PC-9 (cell line): ENCODE data around the gene ARL8A. TPM values are rescaled to one million over a fixed set of nuclear protein-coding genes. Genes with fewer than 3 reads are reported as not detected.

ENCODE experiments used
- BruUV-seq: library from RNA; stranded (reverse); fragments of 400-500 nt; replicated peaks from 2 replicates; lab custom pipeline; 2021; lab: Mats Ljungman, UMichigan
- CTCF ChIA-PET: fragments of 300-600 bp; sonication (Branson Sonifier 250); formaldehyde crosslinking; loops from one replicate; lab custom pipeline; 2022; ENCODE audit warnings: antibody characterized with exemption; lab: Charles Lee
- POLR2A ChIA-PET: fragments of 300-600 bp; sonication (Branson Sonifier 250); formaldehyde crosslinking; loops from one replicate; lab custom pipeline; 2022; ENCODE audit warnings: antibody characterized with exemption; ENCODE audit not compliant: unreplicated experiment; lab: Charles Lee
- DNase-seq, 2 experiments: peaks; one replicate each; pipeline versions ENCODE4 v3.0.0 to v3.0.0-alpha.2; 2015 to 2022; ENCODE audit warnings: mixed read lengths in 1 of 2
- H2AFZ ChIP-seq: fragments of 200-600 bp; sonication (generic); 2 replicates; pipeline ENCODE4 v1.8.1; 2017; ENCODE audit warnings: antibody characterized with exemption
- H3F3A ChIP-seq: fragments of 200-600 bp; sonication (generic); 2 replicates; pipeline ENCODE4 v1.8.1; 2017; ENCODE audit warnings: antibody characterized with exemption, mild to moderate bottlenecking, low read depth; ENCODE audit not compliant: insufficient read depth
- H3K27ac ChIP-seq: fragments of 200-600 bp; sonication (generic); 2 replicates; pipeline ENCODE4 v1.6.1; 2016; ENCODE audit warnings: mixed run types
- H3K27me3 ChIP-seq: fragments of 200-600 bp; sonication (generic); 2 replicates; pipeline ENCODE4 v1.6.1; 2016; ENCODE audit warnings: low read depth, mixed run types; ENCODE audit not compliant: insufficient read depth
- H3K36me3 ChIP-seq: fragments of 200-600 bp; sonication (generic); 2 replicates; pipeline ENCODE4 v1.6.1; 2016; ENCODE audit warnings: low read depth, mixed run types
- H3K4me1 ChIP-seq: fragments of 200-600 bp; sonication (generic); replicated peaks from 2 replicates; pipeline ENCODE4 v1.6.1; 2016; ENCODE audit warnings: mixed run types; ENCODE audit not compliant: insufficient read depth
- H3K4me2 ChIP-seq: fragments of 200-600 bp; sonication (generic); 2 replicates; pipeline ENCODE4 v1.6.1; 2017; ENCODE audit warnings: mixed run types
- H3K4me3 ChIP-seq: fragments of 200-600 bp; sonication (generic); 2 replicates; pipeline ENCODE4 v1.6.1; 2016; ENCODE audit warnings: mixed run types
- H3K79me2 ChIP-seq: fragments of 200-600 bp; sonication (generic); 2 replicates; pipeline ENCODE4 v1.6.1; 2017; ENCODE audit warnings: low read depth, mixed run types
- H3K9me2 ChIP-seq: fragments of 200-600 bp; sonication (generic); 2 replicates; pipeline ENCODE4 v1.8.1; 2017; ENCODE audit warnings: mild to moderate bottlenecking; ENCODE audit not compliant: insufficient read depth
- H3K9me3 ChIP-seq: fragments of 200-600 bp; sonication (generic); 2 replicates; pipeline ENCODE4 v1.8.1; 2016; ENCODE audit warnings: low read depth; ENCODE audit not compliant: insufficient read depth
- H4K20me1 ChIP-seq: fragments of 200-600 bp; sonication (generic); 2 replicates; pipeline ENCODE4 v1.8.1; 2017; ENCODE audit not compliant: insufficient read depth
- EZH2 ChIP-seq: fragments of 200-600 bp; sonication (generic); IDR thresholded peaks from 2 replicates; pipeline ENCODE4 v1.8.0; 2017; ENCODE audit warnings: antibody characterized with exemption, low read depth
- intact Hi-C: fragments of 100-400 bp; cut with micrococcal nuclease; formaldehyde crosslinking; loops from one replicate; pipeline ENCODE4 v1.10.0; 2022; ENCODE audit not compliant: unreplicated experiment
- total RNA-seq: library from RNA; stranded (reverse); gene quantifications from 2 replicates; pipeline ENCODE4 v1.2.3, GENCODE V29; 2021
- TF ChIP-seq, protein P1 (sequence below): fragments of 200-600 bp; sonication (generic); conservative IDR thresholded peaks from 2 replicates; pipeline ENCODE4 v1.6.1; 2017; ENCODE audit warnings: mixed run types, antibody characterized with exemption, mild to moderate bottlenecking, moderate library complexity

ARL8A gene
- total RNA-seq, 1 experiment from 2014 or later: 42.6 TPM

DNA sequence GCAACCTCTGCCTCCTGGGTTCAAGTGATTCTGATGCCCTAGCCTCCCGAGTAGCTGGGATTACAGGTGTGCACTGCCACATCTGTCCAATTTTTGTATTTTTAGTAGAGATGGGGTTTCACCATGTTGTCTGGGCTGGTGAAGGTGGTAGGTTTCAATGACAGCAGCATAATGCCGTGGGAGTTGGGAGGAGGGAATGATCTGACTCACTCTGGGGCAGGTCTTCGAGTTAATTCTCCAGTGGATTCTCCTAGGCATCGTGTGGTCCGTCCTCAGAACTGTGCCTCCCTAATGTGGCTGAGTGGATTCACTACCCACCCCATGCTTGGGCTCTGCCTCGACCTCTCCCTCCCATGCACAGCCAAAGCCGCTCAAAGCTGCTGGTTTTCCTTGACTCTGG lies 23.5 kb downstream of the ARL8A start:
- H3K4me3 ChIP-seq: no peak overlapping the region
- H3K27ac ChIP-seq: no peak overlapping the region
- H4K20me1 ChIP-seq: no peaks in the 10 kb centered on the region
- H3K4me1 ChIP-seq: peaks cover 22% of the 10 kb centered on the region
- peaks cover 15% of the 10 kb centered on the region for H3F3A ChIP-seq
- no peak overlapping the region for H3K4me2 ChIP-seq
- no peaks in the 10 kb centered on the region for H3K27me3 ChIP-seq
- intact Hi-C loops: no loop called here
- CTCF ChIA-PET: no interaction called here
- no TSS peak for BruUV-seq
- no peaks in the 10 kb centered on the region for H3K36me3 ChIP-seq
- no peak overlapping the region for H2AFZ ChIP-seq
- POLR2A ChIA-PET: no interaction called here
- H3K9me2 ChIP-seq: no peaks in the 10 kb centered on the region
- no peaks in the 10 kb centered on the region for H3K9me3 ChIP-seq
- no peak for TF ChIP-seq EZH2
- TF ChIP-seq, protein P1, sequence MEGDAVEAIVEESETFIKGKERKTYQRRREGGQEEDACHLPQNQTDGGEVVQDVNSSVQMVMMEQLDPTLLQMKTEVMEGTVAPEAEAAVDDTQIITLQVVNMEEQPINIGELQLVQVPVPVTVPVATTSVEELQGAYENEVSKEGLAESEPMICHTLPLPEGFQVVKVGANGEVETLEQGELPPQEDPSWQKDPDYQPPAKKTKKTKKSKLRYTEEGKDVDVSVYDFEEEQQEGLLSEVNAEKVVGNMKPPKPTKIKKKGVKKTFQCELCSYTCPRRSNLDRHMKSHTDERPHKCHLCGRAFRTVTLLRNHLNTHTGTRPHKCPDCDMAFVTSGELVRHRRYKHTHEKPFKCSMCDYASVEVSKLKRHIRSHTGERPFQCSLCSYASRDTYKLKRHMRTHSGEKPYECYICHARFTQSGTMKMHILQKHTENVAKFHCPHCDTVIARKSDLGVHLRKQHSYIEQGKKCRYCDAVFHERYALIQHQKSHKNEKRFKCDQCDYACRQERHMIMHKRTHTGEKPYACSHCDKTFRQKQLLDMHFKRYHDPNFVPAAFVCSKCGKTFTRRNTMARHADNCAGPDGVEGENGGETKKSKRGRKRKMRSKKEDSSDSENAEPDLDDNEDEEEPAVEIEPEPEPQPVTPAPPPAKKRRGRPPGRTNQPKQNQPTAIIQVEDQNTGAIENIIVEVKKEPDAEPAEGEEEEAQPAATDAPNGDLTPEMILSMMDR: no peak
- no peaks in the 10 kb centered on the region for H3K79me2 ChIP-seq
- no peak for DNase-seq

GRCh38 chr1:202117898-202118371 lies 26.6 kb downstream of the ARL8A start:
- Histone ChIP-seq H4K20me1 (no peaks in the 10 kb centered on the region), H2AFZ (no peak overlapping the region), H3K4me3 (no peak overlapping the region), H3K36me3 (no peaks in the 10 kb centered on the region), H3K4me2 (peak overlapping the region; percentile 51), H3K27me3 (no peaks in the 10 kb centered on the region), H3K9me3 (no peaks in the 10 kb centered on the region), H3K27ac (peak overlapping the region; percentile 59), H3F3A (peaks cover 39% of the 10 kb centered on the region), H3K4me1 (peaks cover 52% of the 10 kb centered on the region), H3K9me2 (no peaks in the 10 kb centered on the region), H3K79me2 (no peaks in the 10 kb centered on the region)
- ChIA-PET CTCF (interaction anchor here (0.9 to 1.8 kb wide), 4 partner anchors 60 to 118 kb away, joined by 3 to 8 read pairs (median 4); partner anchors contain the start of gene ELF3), POLR2A (interaction anchor here (0.6 to 1.3 kb wide), 3 partner anchors 72 to 106 kb away, joined by 3 to 7 read pairs (median 3); no protein-coding TSS in a partner anchor)
- intact Hi-C loops: no loop called here
- BruUV-seq: no TSS peak
- DNase-seq: peak in 1 of 2 experiments; percentile 37
- TF ChIP-seq, protein P1: no peak
- no peak for TF ChIP-seq EZH2

- Histone ChIP-seq H3K4me3 (no peak overlapping the region), H3K4me2 (no peak overlapping the region), H3K36me3 (no peaks in the 10 kb centered on the region), H3K27ac (no peak overlapping the region), H3F3A (peaks cover 50% of the 10 kb centered on the region), H3K27me3 (no peaks in the 10 kb centered on the region), H2AFZ (no peak overlapping the region), H3K9me2 (no peaks in the 10 kb centered on the region), H3K79me2 (no peaks in the 10 kb centered on the region), H3K4me1 (peaks cover 68% of the 10 kb centered on the region), H3K9me3 (no peaks in the 10 kb centered on the region), H4K20me1 (no peaks in the 10 kb centered on the region)
- ChIA-PET POLR2A (no interaction called here), CTCF (interaction anchor here (0.7 kb wide), 1 partner anchor 228 kb away, joined by 4 read pairs; no protein-coding TSS in a partner anchor)
- TF ChIP-seq, protein P1: no peak
- TF ChIP-seq EZH2: no peak
- BruUV-seq: no TSS peak
- intact Hi-C loops: no loop called here
- DNase-seq: no peak
These were observed 28.2 kb downstream of the ARL8A start for GRCh38 chr1:202116287-202116686.
